Epithelial cell of proximal tubule (primary cell): ENCODE measurements around the gene MAP1S. TPM values are rescaled to one million over a fixed set of nuclear protein-coding genes. Genes with fewer than 3 reads are reported as not detected.

Experiments used
- DNase-seq: peaks from one replicate; pipeline ENCODE4 v3.0.0-alpha.2; 2011; ENCODE audit warnings: low read depth
- H3K4me3 ChIP-seq: 2 replicates; pipeline ENCODE4 v1.5.1; 2011; ENCODE audit warnings: low read depth, mild to moderate bottlenecking, low read length
- CTCF ChIP-seq: conservative IDR thresholded peaks from 2 replicates; pipeline ENCODE4 v1.5.1; 2012; ENCODE audit warnings: low read depth, mild to moderate bottlenecking, low read length
- total RNA-seq: library from RNA; depleted of rRNA; stranded (reverse); fragments of >200 nt; gene quantifications from 2 replicates; pipeline ENCODE4 v1.2.3, GENCODE V29; 2015

Gene MAP1S
- total RNA-seq, 1 donor from 2014 or later = 50.6 TPM

- DNase-seq = no peak
- TF ChIP-seq CTCF = no peak
- H3K4me3 ChIP-seq = no peak overlapping the region
Observed at GRCh38 chr19:17749912-17750317, 30.6 kb downstream of the MAP1S start.

- no peak for DNase-seq
- no peak within 1 kb of the TSS for H3K4me3 ChIP-seq
- TF ChIP-seq CTCF = no peak
Observed at GRCh38 chr19:17751103-17751911, 32.0 kb downstream of the MAP1S start, which contains the start of gene FCHO1. Gene FCHO1, plus strand, starts transcription at chr19:17751477. Its CDS starts 3,688 bp downstream, at chr19:17755165.

- DNase-seq = no peak
- H3K4me3 ChIP-seq = no peak overlapping the region
- TF ChIP-seq CTCF = no peak
Observed at GRCh38 chr19:17751912-17752273, 32.6 kb downstream of the MAP1S start.

GRCh38 chr19:17752865-17753639 is 33.8 kb downstream of the MAP1S start:
- no peak for DNase-seq
- H3K4me3 ChIP-seq = no peak overlapping the region
- no peak for TF ChIP-seq CTCF

DNA sequence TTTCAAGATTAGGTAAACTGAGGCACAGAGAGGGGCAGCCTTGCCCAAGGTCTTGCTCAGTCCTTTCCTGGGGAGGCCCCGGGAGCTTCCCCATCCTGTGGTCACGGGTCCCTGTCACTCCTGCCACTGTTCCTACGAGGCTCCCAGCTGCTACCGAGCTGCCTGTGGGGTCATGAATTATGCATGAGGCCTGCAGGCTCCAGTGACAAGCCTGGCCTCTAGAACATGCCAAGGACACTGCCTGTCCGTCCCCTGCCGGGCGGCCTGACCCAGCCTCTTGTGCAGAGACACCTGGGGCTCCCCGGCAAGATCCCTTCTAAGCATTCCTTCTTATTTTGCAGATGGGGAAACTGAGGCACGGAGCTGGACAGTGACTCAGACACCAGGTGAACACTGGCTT is 34.7 kb downstream of the MAP1S start:
- H3K4me3 ChIP-seq = no peak overlapping the region
- no peak for TF ChIP-seq CTCF
- no peak for DNase-seq

DNA sequence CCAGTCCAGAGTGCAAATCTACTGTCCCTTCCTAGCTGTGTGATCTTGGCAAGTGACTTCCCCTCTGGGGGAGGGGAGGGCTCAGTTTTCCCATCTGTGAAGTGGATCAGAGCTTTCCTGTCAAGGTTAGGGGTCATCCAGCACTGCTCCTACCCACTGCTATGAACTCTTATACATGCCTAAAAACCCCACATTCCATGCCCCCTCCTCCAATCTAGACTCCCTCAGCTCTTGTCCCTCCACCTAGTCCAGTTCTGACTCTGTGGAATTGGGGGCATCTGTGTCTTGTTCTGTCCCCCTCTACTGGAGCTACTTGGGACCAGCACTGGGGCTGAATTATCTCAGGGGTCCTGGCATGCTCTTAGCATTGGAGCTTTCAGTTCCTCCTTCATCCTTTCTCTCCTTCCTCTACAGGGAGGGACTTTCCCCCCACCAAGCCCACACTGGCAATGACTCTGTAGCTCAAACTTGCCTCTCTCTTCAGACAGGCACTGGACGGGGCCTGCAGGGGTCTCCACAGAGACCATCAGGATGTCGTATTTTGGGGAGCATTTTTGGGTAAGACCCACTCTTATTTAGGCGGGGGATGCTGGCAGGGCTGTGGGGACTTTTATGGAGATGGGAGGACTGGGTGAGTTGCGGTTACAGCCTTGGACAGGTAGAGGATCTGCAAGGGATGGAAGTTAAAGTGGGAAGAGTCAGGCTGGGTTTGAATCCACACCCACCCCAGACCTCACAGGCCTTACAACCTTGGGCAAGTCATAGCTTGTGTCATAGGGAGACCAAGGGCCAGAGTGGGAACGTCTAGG is 35.6 kb downstream of the MAP1S start:
- no peak overlapping the region for H3K4me3 ChIP-seq
- DNase-seq = no peak
- TF ChIP-seq CTCF = no peak
